Smooth muscle cell (in vitro differentiated cells): ENCODE data around the gene FLRT1. TPM values are rescaled to one million over a fixed set of nuclear protein-coding genes. Genes with fewer than 3 reads are reported as not detected.

Source experiments
- DNase-seq: peaks from one replicate; lab custom pipeline; 2025; ENCODE audit not compliant: unreplicated experiment; lab: John Stamatoyannopoulos, UW
- H2AFZ ChIP-seq: fragments of 200-600 bp; sonication (generic); 2 replicates; pipeline ENCODE4 v1.6.0; 2016; ENCODE audit warnings: antibody characterized with exemption, low read depth, mild to moderate bottlenecking
- H3F3A ChIP-seq: fragments of 200-600 bp; sonication (generic); 2 replicates; pipeline ENCODE4 v1.6.0; 2017; ENCODE audit warnings: antibody characterized with exemption, low read depth
- H3K27ac ChIP-seq: fragments of 200-600 bp; sonication (generic); 2 replicates; pipeline ENCODE4 v1.5.1; 2016; ENCODE audit warnings: low read depth, mild to moderate bottlenecking
- H3K27me3 ChIP-seq: fragments of 200-600 bp; sonication (generic); 2 replicates; pipeline ENCODE4 v1.6.1; 2016; ENCODE audit warnings: low read depth, mild to moderate bottlenecking
- H3K36me3 ChIP-seq: fragments of 200-600 bp; sonication (generic); 2 replicates; pipeline ENCODE4 v1.5.1; 2016; ENCODE audit warnings: low read depth
- H3K4me1 ChIP-seq: fragments of 200-600 bp; sonication (generic); 2 replicates; pipeline ENCODE4 v1.5.1; 2016; ENCODE audit warnings: low read depth
- H3K4me2 ChIP-seq: fragments of 200-600 bp; sonication (generic); 2 replicates; pipeline ENCODE4 v1.6.0; 2016; ENCODE audit warnings: mild to moderate bottlenecking
- H3K4me3 ChIP-seq: fragments of 200-600 bp; sonication (generic); 2 replicates; pipeline ENCODE4 v1.5.1; 2016; ENCODE audit warnings: mild to moderate bottlenecking
- H3K79me2 ChIP-seq: fragments of 200-600 bp; sonication (generic); 2 replicates; pipeline ENCODE4 v1.6.0; 2016; ENCODE audit warnings: low read depth, mild to moderate bottlenecking
- H3K9ac ChIP-seq: fragments of 200-600 bp; sonication (generic); 2 replicates; pipeline ENCODE4 v1.6.0; 2016; ENCODE audit warnings: low read depth
- H3K9me3 ChIP-seq: fragments of 200-600 bp; sonication (generic); replicated peaks from 2 replicates; pipeline ENCODE4 v1.5.1; 2016; ENCODE audit warnings: low read depth
- H4K20me1 ChIP-seq: fragments of 200-600 bp; sonication (generic); 2 replicates; pipeline ENCODE4 v1.6.0; 2016; ENCODE audit warnings: low read depth
- CTCF ChIP-seq: fragments of 200-600 bp; sonication (generic); IDR thresholded peaks from 2 replicates; pipeline ENCODE4 v1.5.1; 2017; ENCODE audit warnings: borderline replicate concordance, mild to moderate bottlenecking, antibody characterized with exemption; ENCODE audit not compliant: insufficient read depth, poor library complexity, severe bottlenecking
- WGBS: methylation state at CpG from one replicate; pipeline ENCODE4 v1.1.7; 2016; ENCODE audit warnings: low lambda C conversion rate; 5-methylcytosine and 5-hydroxymethylcytosine counted together
- polyA plus RNA-seq: library from polyadenylated mRNA; unstranded; fragments of >200 nt; fragmentation: Nextera tagmentation; extraction: Ambion mirVana; gene quantifications from 2 replicates; pipeline ENCODE4 v1.2.1, GENCODE V29; 2016
- total RNA-seq: library from RNA; depleted of rRNA; stranded (reverse); fragments of >200 nt; gene quantifications from 2 replicates; pipeline ENCODE4 v1.2.3, GENCODE V29; 2014

Gene FLRT1
- total and polyA plus RNA-seq, 2 experiments from 2014 or later: 0.26 to 0.76 TPM

- H3F3A ChIP-seq: no peaks in the 10 kb centered on the region
- no peak for DNase-seq
- no peak overlapping the region for H3K9ac ChIP-seq
- no peak overlapping the region for H3K4me3 ChIP-seq
- H3K27me3 ChIP-seq: no peaks in the 10 kb centered on the region
- no peaks in the 10 kb centered on the region for H3K9me3 ChIP-seq
- H3K27ac ChIP-seq: no peak overlapping the region
- H3K4me1 ChIP-seq: peaks cover 21% of the 10 kb centered on the region
- TF ChIP-seq CTCF: no peak
- H2AFZ ChIP-seq: no peak overlapping the region
- no peak overlapping the region for H3K4me2 ChIP-seq
- H4K20me1 ChIP-seq: peaks cover 80% of the 10 kb centered on the region
- no peaks in the 10 kb centered on the region for H3K36me3 ChIP-seq
- H3K79me2 ChIP-seq: no peaks in the 10 kb centered on the region
- 97% methylated on average over 27 of the region's 27 CpGs for WGBS
These were observed 38.5 kb upstream of the FLRT1 start for GRCh38 chr11:63997104-63997700.

- H3K27ac ChIP-seq: no peak overlapping the region
These were observed 37.9 kb upstream of the FLRT1 start for GRCh38 chr11:63997801-63998337.

GRCh38 chr11:63998558-63999348 is 37.0 kb upstream of the FLRT1 start:
- Histone ChIP-seq H3K27me3 (no peaks in the 10 kb centered on the region), H3K36me3 (no peaks in the 10 kb centered on the region), H3K9ac (no peak overlapping the region), H3F3A (no peaks in the 10 kb centered on the region), H3K4me2 (peak overlapping the region; percentile 92), H2AFZ (no peak overlapping the region), H3K4me3 (peak overlapping the region; percentile 44), H3K9me3 (no peaks in the 10 kb centered on the region), H3K4me1 (peaks cover 21% of the 10 kb centered on the region), H3K27ac (no peak overlapping the region), H4K20me1 (peaks cover 66% of the 10 kb centered on the region), H3K79me2 (no peaks in the 10 kb centered on the region)
- WGBS: 29% methylated on average over 32 of the region's 54 CpGs
- DNase-seq: no peak
- no peak for TF ChIP-seq CTCF

More at GRCh38 chr11:63997801-63998337, 37.9 kb upstream of the FLRT1 start:
- DNase-seq: no peak
- no peaks in the 10 kb centered on the region for H3K9me3 ChIP-seq
- no peak overlapping the region for H3K4me3 ChIP-seq
- H3K4me2 ChIP-seq: no peak overlapping the region
- peaks cover 75% of the 10 kb centered on the region for H4K20me1 ChIP-seq
- TF ChIP-seq CTCF: no peak
- no peaks in the 10 kb centered on the region for H3F3A ChIP-seq
- no peaks in the 10 kb centered on the region for H3K79me2 ChIP-seq
- H3K9ac ChIP-seq: no peak overlapping the region
- 88% methylated on average over 11 of the region's 11 CpGs for WGBS
- H3K27me3 ChIP-seq: no peaks in the 10 kb centered on the region
- no peak overlapping the region for H2AFZ ChIP-seq
- H3K4me1 ChIP-seq: peaks cover 21% of the 10 kb centered on the region
- no peaks in the 10 kb centered on the region for H3K36me3 ChIP-seq
